K562 (cell line): Measurements from ENCODE around the gene SCRN1.

Experiments
- ELK1 ChIP-seq: sonication (generic); formaldehyde crosslinking; IDR thresholded peaks from 2 replicates; pipeline ENCODE4 v1.8.1; 2022; ENCODE audit warnings: missing genetic modification reagents
- EZH2 ChIP-seq: IDR thresholded peaks from 2 replicates; pipeline ENCODE4 v1.6.1; 2012; ENCODE audit warnings: low read depth, mild to moderate bottlenecking, inconsistent platforms, low read length, borderline replicate concordance
- FOSL1 ChIP-seq: fragments of 200-800 bp; sonication (Bioruptor generic); conservative IDR thresholded peaks from 2 replicates; pipeline ENCODE4 v1.6.1; 2016; ENCODE audit warnings: missing genetic modification characterization, missing compliant biosample characterization
- FOXJ2 ChIP-seq: fragments of 200-800 bp; sonication (Bioruptor generic); IDR thresholded peaks from 2 replicates; pipeline ENCODE4 v1.6.1; 2016; ENCODE audit warnings: missing genetic modification characterization, missing compliant biosample characterization
- HMGN3 ChIP-seq: IDR thresholded peaks from 2 replicates; pipeline ENCODE4 v1.6.1; 2011; ENCODE audit warnings: borderline replicate concordance, low read depth, mild to moderate bottlenecking, mixed read lengths, low read length; ENCODE audit not compliant: insufficient read length; ENCODE audit errors: extremely low read depth
- MAX ChIP-seq: sonication (generic); formaldehyde crosslinking; IDR thresholded peaks from 2 replicates; pipeline ENCODE4 v1.9.0; 2022; ENCODE audit warnings: mild to moderate bottlenecking, missing genetic modification reagents
- NRF1 ChIP-seq, 2 experiments: fragments of 450-650 bp; IDR thresholded peaks in 1 of 2; conservative IDR thresholded peaks in 1 of 2; 2 replicates each; pipeline ENCODE4 v1.6.1; 2014; ENCODE audit warnings: mild to moderate bottlenecking in 2 of 2
- SREBF2 ChIP-seq: sonication (generic); formaldehyde crosslinking; IDR thresholded peaks from 2 replicates; pipeline ENCODE4 v1.4.0; 2020; ENCODE audit warnings: mild to moderate bottlenecking, missing genetic modification reagents
- ZNF398 ChIP-seq: fragments of 250-450 bp; sonication (Bioruptor Pico); IDR thresholded peaks from 2 replicates; pipeline ENCODE4 v1.8.0; 2021; ENCODE audit warnings: moderate library complexity, mild to moderate bottlenecking, inconsistent platforms
- ZNF586 ChIP-seq: fragments of 450-650 bp; formaldehyde crosslinking; conservative IDR thresholded peaks from 2 replicates; pipeline ENCODE4 v1.4.0; 2020; ENCODE audit warnings: mild to moderate bottlenecking, moderate library complexity
- TF ChIP-seq, protein P1 (sequence below): sonication (generic); formaldehyde crosslinking; IDR thresholded peaks from 2 replicates; pipeline ENCODE4 v1.8.0; 2022; ENCODE audit warnings: missing genetic modification reagents, mild to moderate bottlenecking, borderline replicate concordance
- TF ChIP-seq, protein P2 (sequence below), 2 experiments: fragments of 200-800 bp in 1 of 2; sonication (Bioruptor generic) in 1 of 2; sonication (generic) in 1 of 2; formaldehyde crosslinking in 1 of 2; IDR thresholded peaks in 1 of 2; conservative IDR thresholded peaks in 1 of 2; 2 replicates each; pipeline versions ENCODE4 v1.5.0 to v1.6.1; 2016 to 2020; ENCODE audit warnings: missing compliant biosample characterization in 1 of 2, missing genetic modification characterization in 1 of 2, missing genetic modification reagents in 1 of 2

- TF ChIP-seq ZNF398 (no peak), SREBF2 (CRISPR knock-in tag) (no peak), HMGN3 (no peak), MAX (CRISPR knock-in tag) (no peak), ELK1 (CRISPR knock-in tag) (no peak), ZNF586 (CRISPR knock-in tag) (no peak), NRF1 (conservative IDR thresholded peaks at IDR 0.05 in 1 of 2, IDR thresholded peaks at IDR 0.05 in 1 of 2) (no peak), FOXJ2 (tag) (no peak), FOSL1 (no peak), EZH2 (no peak)
- TF ChIP-seq, protein P1, sequence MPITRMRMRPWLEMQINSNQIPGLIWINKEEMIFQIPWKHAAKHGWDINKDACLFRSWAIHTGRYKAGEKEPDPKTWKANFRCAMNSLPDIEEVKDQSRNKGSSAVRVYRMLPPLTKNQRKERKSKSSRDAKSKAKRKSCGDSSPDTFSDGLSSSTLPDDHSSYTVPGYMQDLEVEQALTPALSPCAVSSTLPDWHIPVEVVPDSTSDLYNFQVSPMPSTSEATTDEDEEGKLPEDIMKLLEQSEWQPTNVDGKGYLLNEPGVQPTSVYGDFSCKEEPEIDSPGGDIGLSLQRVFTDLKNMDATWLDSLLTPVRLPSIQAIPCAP (CRISPR knock-in tag) = no peak
- TF ChIP-seq, protein P2, sequence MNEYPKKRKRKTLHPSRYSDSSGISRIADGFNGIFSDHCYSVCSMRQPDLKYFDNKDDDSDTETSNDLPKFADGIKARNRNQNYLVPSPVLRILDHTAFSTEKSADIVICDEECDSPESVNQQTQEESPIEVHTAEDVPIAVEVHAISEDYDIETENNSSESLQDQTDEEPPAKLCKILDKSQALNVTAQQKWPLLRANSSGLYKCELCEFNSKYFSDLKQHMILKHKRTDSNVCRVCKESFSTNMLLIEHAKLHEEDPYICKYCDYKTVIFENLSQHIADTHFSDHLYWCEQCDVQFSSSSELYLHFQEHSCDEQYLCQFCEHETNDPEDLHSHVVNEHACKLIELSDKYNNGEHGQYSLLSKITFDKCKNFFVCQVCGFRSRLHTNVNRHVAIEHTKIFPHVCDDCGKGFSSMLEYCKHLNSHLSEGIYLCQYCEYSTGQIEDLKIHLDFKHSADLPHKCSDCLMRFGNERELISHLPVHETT (CRISPR knock-in tag; conservative IDR thresholded peaks at IDR 0.05 in 1 of 2, IDR thresholded peaks at IDR 0.05 in 1 of 2) = no peak
Measured at GRCh38 chr7:30012757-30013156, 23.2 kb upstream of the SCRN1 start.
